OCI-LY1 (cell line): ENCODE measurements around the gene KCNJ12.

Experiments
- H2AFZ ChIP-seq: fragments of 200-600 bp; sonication (generic), shearing (Covaris generic); 2 replicates; pipeline ENCODE4 v1.6.0; 2014; ENCODE audit warnings: antibody characterized with exemption, mild to moderate bottlenecking, low read length
- H3F3A ChIP-seq: fragments of 200-600 bp; sonication (generic), shearing (Covaris generic); 2 replicates; pipeline ENCODE4 v1.6.0; 2014; ENCODE audit warnings: mild to moderate bottlenecking, antibody characterized with exemption, low read length, moderate library complexity; ENCODE audit not compliant: insufficient read depth
- H3K27ac ChIP-seq: fragments of 200-600 bp; sonication (generic); 2 replicates; pipeline ENCODE4 v1.5.1; 2014; ENCODE audit warnings: low read length, mixed run types, mild to moderate bottlenecking, low read depth; ENCODE audit not compliant: poor library complexity, severe bottlenecking
- H3K27me3 ChIP-seq: fragments of 200-600 bp; sonication (generic); 2 replicates; pipeline ENCODE4 v1.6.0; 2014; ENCODE audit warnings: antibody characterized with exemption, mild to moderate bottlenecking, low read length, moderate library complexity; ENCODE audit not compliant: insufficient read depth
- H3K36me3 ChIP-seq: fragments of 200-600 bp; sonication (generic); 2 replicates; pipeline ENCODE4 v1.6.1; 2014; ENCODE audit warnings: mild to moderate bottlenecking, antibody characterized with exemption, low read length, moderate library complexity, mixed read lengths; ENCODE audit not compliant: insufficient read depth
- H3K4me1 ChIP-seq: fragments of 200-600 bp; sonication (generic); 2 replicates; pipeline ENCODE4 v1.5.1; 2014; ENCODE audit warnings: mild to moderate bottlenecking, low read length, moderate library complexity; ENCODE audit not compliant: insufficient read depth, severe bottlenecking
- H3K4me2 ChIP-seq: fragments of 200-600 bp; sonication (generic), shearing (Covaris generic); 2 replicates; pipeline ENCODE4 v1.6.1; 2014; ENCODE audit warnings: low read length
- H3K4me3 ChIP-seq: fragments of 200-600 bp; sonication (generic); 2 replicates; pipeline ENCODE4 v1.5.1; 2014; ENCODE audit warnings: low read length, low read depth, mild to moderate bottlenecking, mixed read lengths; ENCODE audit not compliant: poor library complexity, severe bottlenecking
- H3K79me2 ChIP-seq: fragments of 200-600 bp; shearing (Covaris generic); 2 replicates; pipeline ENCODE4 v1.6.1; 2016; ENCODE audit warnings: mixed run types, low read length, mixed read lengths; ENCODE audit not compliant: insufficient read depth
- H3K9ac ChIP-seq: fragments of 200-600 bp; sonication (generic), shearing (Covaris generic); 2 replicates; pipeline ENCODE4 v1.6.1; 2014; ENCODE audit warnings: mild to moderate bottlenecking, low read length, mixed read lengths
- H3K9me2 ChIP-seq: fragments of 200-600 bp; sonication (generic), shearing (Covaris generic); 2 replicates; pipeline ENCODE4 v1.6.1; 2014; ENCODE audit warnings: low read depth, mild to moderate bottlenecking, low read length, mixed read lengths
- H3K9me3 ChIP-seq: fragments of 200-600 bp; shearing (Covaris generic); 2 replicates; pipeline ENCODE4 v1.6.1; 2014; ENCODE audit warnings: low read length, mixed read lengths
- H4K20me1 ChIP-seq: fragments of 200-600 bp; sonication (generic), shearing (Covaris generic); 2 replicates; pipeline ENCODE4 v1.6.0; 2016; ENCODE audit warnings: mild to moderate bottlenecking, low read length; ENCODE audit not compliant: insufficient read depth
- CTCF ChIP-seq: fragments of 200-600 bp; sonication (generic), shearing (Covaris generic); IDR thresholded peaks from 2 replicates; pipeline ENCODE4 v1.5.1; 2017; ENCODE audit warnings: mild to moderate bottlenecking, antibody characterized with exemption, low read length, moderate library complexity, mixed read lengths
- EZH2 ChIP-seq: fragments of 200-600 bp; sonication (generic), shearing (Covaris generic); IDR thresholded peaks from 2 replicates; pipeline ENCODE4 v1.8.0; 2017; ENCODE audit warnings: borderline replicate concordance, mixed run types, mild to moderate bottlenecking, antibody characterized with exemption, low read length, moderate library complexity, mixed read lengths

The KCNJ12 gene

GRCh38 chr17:21467196-21467595, 91.0 kb downstream of the KCNJ12 start:
- Histone ChIP-seq H3F3A (no peaks in the 10 kb centered on the region), H3K27me3 (0 out of 2 replicates have a peak, but pooled peaks cover 2% of the 10 kb centered on the region), H3K9me2 (no peaks in the 10 kb centered on the region), H3K9me3 (no peaks in the 10 kb centered on the region), H4K20me1 (no peaks in the 10 kb centered on the region), H3K4me3 (no peak overlapping the region), H3K36me3 (no peaks in the 10 kb centered on the region), H3K27ac (no peak overlapping the region), H2AFZ (no peak overlapping the region), H3K9ac (no peak overlapping the region), H3K4me2 (no peak overlapping the region), H3K4me1 (no peaks in the 10 kb centered on the region), H3K79me2 (no peaks in the 10 kb centered on the region)
- no peak for TF ChIP-seq EZH2
- TF ChIP-seq CTCF: no peak

- H3K9me2 ChIP-seq: no peaks in the 10 kb centered on the region
- H3K27me3 ChIP-seq: 0 out of 2 replicates have a peak, but pooled peaks cover 2% of the 10 kb centered on the region
Observed at GRCh38 chr17:21467739-21468490, 91.8 kb downstream of the KCNJ12 start.

More at GRCh38 chr17:21467739-21468490, 91.8 kb downstream of the KCNJ12 start:
- H4K20me1 ChIP-seq: no peaks in the 10 kb centered on the region
- no peak overlapping the region for H3K9ac ChIP-seq
- no peaks in the 10 kb centered on the region for H3K36me3 ChIP-seq
- H3K9me3 ChIP-seq: no peaks in the 10 kb centered on the region
- TF ChIP-seq EZH2: no peak
- no peak for TF ChIP-seq CTCF
- H3K4me1 ChIP-seq: no peaks in the 10 kb centered on the region
- no peak overlapping the region for H2AFZ ChIP-seq
- no peak overlapping the region for H3K4me3 ChIP-seq
- no peak overlapping the region for H3K4me2 ChIP-seq
- no peaks in the 10 kb centered on the region for H3K79me2 ChIP-seq
- H3F3A ChIP-seq: no peaks in the 10 kb centered on the region
- no peak overlapping the region for H3K27ac ChIP-seq
